HL-60/S4 (cell line): ENCODE measurements around the gene PACRG.

ENCODE experiments used
- in situ Hi-C: fragments of 300-500 bp; cut with MboI; formaldehyde crosslinking; loops from 2 replicates; pipeline ENCODE4 v1.14.3; 2022; ENCODE audit warnings: low sequenced_read_pairs

Gene PACRG

DNA sequence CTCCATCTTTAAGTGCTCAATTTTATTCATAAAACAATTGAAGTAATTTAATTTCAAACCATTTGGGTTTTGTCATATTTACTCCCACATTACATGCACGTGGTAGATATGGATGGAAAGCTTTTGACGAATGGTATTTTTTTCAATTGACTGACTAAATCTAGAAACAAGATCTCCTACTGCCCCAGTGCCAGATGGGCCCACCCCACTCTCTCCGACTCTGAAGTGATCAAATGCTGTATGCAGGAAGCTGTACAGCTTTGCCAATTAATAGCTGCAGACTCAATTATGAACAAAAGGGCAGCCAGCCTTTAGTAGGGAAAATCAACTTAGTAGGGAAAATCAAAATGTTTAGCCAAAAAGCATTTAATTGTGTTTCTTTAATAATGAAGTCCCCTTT lies 46.2 kb downstream of the PACRG start:
- in situ Hi-C loops: no loop called here

DNA sequence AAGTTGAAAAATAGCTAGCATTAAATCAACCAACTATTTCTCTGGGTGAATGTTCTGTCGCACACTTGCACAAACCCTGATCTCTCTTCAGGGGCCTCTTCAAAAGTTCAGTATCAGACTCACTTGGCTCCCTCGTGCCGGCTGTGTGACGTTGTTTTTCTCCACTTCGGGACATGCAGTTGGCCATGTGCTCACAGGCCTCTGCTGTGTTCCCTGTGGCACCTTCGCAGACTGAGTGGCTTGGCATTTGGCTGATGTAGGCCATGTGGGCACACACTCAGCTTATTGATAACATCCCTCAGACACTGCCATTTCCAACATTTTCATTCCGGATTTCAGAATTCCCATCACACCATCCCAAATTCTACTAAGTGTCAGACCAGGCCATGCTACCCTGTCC lies 49.3 kb downstream of the PACRG start:
- in situ Hi-C loops: no loop called here

- in situ Hi-C loops: no loop called here
Observed at GRCh38 chr6:162778603-162779002, 50.8 kb downstream of the PACRG start.

DNA sequence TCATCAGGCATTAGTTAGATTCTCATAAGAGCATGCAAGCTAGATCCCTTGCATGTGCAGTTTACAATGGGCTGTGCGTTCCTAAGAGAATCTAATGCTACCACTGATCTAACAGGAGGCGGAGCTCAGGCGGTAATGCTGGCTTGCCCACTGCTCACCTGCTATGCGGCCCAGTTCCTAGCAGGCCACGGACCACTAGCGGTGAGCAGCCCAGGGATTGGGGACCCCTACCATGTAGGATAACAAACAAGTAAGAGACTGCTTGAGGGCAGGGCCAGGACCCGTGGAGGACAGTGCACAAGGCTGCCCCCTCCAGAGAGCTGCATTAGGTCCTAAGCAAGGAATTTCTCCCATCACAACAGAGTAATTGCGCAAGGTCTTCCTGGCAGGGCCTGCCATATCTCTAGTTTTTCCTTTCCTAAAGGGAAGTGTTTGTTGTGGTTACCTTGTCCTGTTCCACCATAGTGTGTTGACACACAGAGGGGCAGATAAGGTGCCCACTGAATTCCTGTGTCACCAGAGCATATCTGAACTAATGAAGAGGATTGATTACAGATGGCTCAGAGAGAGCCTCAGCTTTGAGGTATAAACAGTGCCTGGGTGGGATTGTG lies 58.0 kb downstream of the PACRG start:
- in situ Hi-C loops: no loop called here

DNA sequence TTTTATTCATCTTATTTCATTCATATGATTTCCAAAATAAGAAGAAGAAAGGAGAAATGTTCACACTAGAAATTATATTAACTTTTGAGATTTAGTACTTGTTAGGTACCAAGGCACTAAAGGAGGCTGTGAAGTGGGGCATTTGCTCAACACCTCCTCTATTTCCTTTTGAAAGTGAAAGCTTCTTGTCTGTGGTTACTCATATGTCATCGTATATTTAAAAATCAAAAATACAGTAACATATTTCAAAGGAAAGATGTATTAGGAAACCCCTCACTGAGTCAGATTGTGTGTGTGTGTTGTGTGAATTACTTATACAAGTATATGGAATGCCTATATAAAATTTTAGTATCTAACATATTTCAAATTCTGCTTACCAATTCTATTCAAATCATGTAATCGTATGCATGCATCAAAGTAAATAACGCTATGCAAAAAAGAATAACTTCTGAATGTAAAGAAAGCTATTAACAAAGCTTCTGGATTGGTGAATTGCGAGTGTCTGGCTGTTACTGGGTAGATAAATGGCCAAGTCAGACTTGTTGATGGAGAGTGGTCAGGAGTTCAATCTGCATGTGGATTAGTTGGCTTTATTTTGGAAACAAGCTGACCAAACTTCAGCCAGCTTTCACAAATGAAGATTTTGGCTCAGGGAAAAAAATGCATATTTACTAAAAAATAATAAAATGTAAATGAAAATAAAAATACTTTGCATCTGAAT lies 70.9 kb downstream of the PACRG start:
- in situ Hi-C loops: no loop called here

GRCh38 chr6:162814426-162814973 lies 86.7 kb downstream of the PACRG start:
- in situ Hi-C loops: no loop called here

DNA sequence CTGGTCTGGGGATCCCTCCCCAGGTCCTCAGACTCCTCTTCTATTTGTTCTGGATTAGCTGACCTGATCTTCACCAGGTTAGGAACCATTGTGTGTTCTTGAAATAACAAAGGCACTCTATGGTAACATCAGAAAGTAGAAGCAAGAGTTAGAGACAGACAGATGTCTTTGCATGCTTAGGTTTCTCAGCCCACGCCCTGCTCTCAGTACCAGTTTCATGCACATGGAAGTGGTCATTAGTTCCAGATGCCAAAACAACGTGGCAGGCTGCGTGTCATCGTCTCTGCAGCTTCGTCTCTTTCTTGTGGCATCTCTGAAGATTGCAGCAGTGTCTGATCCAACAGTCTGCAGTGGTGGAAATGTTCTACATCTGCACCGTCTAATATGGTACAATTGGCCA lies 89.4 kb downstream of the PACRG start:
- in situ Hi-C loops: no loop called here

- in situ Hi-C loops: no loop called here
Observed at GRCh38 chr6:162819284-162819683, 91.5 kb downstream of the PACRG start.

DNA sequence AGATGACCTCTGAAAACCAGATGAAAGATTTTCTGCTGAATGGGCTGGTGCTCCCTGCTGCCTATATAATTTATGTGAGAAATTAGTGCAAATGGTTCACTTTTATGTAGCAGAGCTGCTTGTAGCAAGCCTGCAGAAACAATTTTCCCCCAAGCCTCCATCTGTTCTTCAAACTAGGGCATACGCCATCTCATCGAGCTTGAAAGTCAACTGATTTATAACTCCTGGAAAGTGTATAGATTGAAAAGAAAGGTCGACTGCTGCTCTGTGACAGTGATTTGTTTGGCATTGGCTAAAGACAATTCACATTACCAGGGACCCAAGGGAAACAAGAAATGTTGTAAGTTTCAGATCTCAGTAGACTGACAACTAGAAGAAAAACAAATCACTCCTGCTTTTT lies 93.3 kb downstream of the PACRG start:
- in situ Hi-C loops: no loop called here

DNA sequence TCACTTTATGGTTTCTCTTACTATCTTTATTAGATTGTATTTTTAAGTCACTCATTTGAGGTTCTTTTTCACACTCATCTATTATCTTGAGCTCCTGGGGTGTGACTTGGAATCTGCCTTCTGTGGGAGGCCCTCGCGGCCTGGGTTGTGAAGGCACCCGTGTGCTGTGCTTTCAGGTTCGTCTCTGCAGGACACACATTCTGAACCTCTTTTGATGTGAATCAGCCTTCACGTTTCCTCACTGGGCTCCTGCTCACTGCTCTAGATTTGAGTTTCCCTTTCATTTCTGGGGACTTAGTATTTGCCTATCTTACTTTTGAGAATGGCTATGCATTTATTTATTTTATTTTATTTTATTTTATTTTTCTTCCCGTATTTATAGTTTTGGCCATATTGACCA lies 97.8 kb downstream of the PACRG start:
- in situ Hi-C loops: no loop called here

DNA sequence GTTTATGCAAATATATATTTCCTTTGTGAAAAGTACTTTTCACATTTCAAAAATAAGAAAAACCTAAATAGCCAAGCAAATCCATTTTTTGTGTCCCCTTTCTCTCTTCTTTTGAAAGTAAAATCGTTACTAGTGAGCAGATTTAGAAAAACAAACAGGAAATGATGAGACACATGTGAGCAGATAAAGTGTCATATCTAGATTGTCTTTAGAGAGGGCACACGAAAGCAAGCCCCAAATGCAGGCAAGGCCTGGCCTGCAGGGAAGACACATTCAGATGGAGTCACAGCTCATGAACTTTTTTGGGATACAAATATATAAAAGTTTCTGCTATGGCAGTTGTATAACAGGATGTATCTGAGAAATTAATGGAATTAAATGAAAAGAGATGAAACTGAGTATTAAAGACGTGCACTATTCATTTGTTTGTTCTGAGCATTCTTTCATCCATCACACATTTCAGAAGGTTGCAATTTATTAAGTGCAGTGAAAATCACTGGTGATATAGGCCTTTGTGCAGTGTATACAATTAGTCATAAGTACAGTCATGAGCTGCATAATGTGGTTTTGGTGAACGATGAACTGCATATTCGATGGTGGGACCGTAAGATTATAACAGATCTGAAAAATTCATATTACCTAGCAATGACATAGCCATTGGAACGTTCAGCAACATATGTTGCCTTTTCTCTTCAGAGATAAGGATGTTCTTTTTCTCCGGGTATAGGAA lies 101.4 kb downstream of the PACRG start:
- in situ Hi-C loops: no loop called here

DNA sequence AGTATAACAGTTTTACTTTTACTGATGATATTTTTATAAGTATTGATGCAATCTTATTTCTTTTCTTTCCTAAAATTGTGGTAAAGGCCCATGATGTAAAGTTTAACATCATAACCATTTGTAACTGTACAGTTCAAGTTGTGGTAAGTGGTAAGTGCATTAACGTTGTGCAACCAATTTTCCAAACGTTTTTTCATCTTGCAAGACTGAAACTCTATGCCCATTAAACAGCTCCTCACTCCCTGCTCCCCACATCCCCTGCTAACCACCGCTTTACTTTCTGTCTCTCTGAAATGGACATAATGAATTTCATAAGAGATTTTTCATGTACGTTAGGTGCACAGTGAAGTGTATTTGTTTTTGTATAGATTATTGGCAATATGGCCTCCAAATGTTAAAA lies 106.0 kb downstream of the PACRG start:
- in situ Hi-C loops: no loop called here

DNA sequence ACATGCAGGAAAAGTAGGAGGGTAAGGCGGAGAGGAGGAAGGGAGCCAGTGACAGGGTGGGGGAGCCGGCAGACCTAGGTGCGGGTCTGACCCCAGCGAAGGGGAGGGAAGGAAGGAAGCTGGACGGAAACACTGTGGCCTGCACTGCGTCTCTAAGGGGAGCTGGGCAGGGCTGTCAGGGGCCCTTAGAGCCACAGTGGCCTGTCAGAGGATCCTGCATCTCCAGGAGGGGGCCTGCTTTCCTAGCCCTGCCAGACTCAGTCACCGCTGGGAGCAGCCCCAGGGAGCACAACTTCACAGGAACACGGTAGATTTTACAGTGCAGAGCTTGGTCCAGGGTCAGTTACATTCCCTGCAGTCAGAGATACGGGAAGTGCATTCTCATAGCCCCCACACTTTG lies 118.2 kb downstream of the PACRG start:
- in situ Hi-C loops: no loop called here

DNA sequence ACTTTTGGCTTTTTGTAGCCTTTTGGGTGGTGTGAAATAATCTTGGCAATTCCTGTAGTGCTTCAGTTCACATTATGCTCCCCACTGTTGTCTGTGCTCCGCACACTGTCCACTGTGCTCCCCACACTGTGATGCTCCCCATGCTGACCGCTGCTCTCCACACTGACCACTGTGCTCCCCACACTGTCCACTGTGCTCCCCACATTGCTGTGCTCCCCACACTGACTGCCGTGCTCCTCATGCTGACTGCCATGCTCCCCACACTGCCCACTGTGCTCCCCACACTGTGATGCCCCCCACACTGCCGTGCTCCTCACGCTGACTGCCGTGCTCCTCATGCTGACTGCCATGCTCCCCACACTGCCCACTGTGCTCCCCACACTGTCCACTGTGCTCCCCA lies 118.9 kb downstream of the PACRG start:
- in situ Hi-C loops: no loop called here

DNA sequence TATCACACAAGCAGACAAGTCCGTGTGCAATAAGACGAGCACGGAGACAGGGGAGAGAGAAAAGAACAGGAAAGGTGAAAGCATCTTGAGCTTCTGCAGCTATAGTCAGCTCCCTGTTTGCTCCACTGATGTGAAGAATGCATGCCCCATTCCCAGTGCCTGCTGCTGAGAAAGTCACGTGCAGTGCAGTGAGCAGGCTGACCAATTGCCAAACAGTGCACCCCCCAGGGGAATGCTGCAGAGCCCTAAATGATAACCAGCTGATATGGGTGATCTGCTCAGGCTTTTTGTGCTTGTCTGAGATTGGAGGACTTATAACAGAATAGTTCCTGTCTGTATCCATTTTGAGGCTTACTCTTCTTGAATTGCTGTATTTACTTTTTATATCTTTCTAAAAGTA lies 121.5 kb downstream of the PACRG start:
- in situ Hi-C loops: no loop called here

GRCh38 chr6:162852192-162852591 lies 124.4 kb downstream of the PACRG start:
- in situ Hi-C loops: no loop called here

DNA sequence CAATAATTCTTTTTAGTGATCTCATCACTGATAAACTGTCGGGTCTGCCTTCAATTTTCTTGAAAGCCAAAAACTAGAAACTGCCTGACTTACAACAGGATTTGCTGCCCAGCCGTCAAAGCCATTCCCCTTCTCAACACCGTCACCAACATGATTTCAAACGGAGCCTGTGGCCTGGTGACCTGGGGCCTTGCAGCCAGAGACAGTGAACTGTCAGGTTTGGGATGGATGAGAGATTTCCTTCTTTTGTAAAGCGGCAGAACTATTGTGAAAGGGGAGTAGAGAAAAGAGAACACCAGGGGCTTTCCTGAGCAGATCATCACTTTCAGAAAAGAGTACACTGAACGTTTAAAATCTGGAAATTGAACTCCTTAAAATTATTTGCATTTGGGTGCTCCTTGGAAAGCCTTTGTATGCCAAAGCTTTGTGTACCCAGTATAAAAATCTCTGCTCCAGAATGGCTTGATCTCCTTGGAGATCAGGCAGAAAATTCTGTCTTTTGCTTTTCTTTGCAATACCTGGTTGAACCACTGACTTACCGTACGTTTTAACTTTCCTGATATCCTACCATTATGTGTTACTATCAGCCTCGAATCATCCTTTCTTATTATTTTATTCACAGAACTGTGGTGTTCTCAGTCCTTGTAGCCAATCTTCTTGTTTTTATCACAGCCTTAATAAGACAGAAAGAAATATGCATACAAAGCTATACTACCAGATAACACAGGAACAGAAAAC lies 125.2 kb downstream of the PACRG start:
- in situ Hi-C loops: no loop called here

DNA sequence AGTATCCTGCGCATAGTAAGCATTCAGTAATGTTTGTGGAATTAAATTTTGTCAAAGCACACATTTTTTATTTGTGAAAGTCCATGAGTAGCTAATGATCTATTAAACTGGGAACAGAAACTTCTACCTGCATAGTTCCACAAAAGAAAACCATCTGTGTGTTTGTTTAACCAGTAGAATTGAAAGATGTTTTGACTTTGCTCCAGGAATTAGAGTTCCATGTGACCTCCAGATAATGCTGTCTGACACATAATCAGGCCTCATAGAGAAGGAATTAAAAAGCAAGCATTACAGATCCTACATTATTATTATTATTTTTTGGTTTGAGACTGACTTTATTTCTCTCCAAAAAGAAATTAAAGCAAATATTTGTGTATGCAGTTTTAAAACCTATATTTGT lies 126.5 kb downstream of the PACRG start:
- in situ Hi-C loops: no loop called here

GRCh38 chr6:162854734-162855191 lies 127.0 kb downstream of the PACRG start:
- in situ Hi-C loops: no loop called here

DNA sequence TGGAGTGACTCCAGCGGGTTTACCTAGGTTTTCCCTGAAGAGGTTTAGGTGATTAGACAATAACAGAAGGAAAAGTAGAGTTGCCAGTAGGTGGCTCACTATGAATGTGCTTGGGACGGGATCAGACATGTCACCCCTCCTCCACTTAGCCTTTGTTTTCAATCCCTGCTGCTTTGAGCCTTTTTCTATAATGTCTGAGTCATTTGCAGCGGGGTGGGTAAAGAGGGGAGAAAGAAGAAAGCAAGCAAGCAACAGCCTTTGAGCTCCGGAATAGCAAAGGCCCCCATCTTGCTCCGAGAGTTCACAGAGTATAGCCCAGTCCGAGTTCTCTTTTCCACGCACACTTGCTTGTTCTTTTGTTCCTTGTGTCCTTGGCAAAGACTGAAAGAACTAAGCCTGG lies 129.1 kb downstream of the PACRG start:
- in situ Hi-C loops: no loop called here

- in situ Hi-C loops: no loop called here
Observed at GRCh38 chr6:162857326-162857725, 129.6 kb downstream of the PACRG start.
